H9 (cell line): ENCODE results near the gene ABCG5. TPM values are rescaled to one million over a fixed set of nuclear protein-coding genes. Genes with fewer than 3 reads are reported as not detected.

Experiments used
- DNase-seq: peaks from one replicate; pipeline ENCODE4 v3.0.0-alpha.2; 2017
- H2AFZ ChIP-seq: one replicate; pipeline ENCODE4 v1.6.1; 2013; ENCODE audit warnings: mild to moderate bottlenecking, low read length, control low read depth, moderate library complexity
- H2AK5ac ChIP-seq: 2 replicates; pipeline ENCODE4 v1.6.1; 2013; ENCODE audit warnings: low read length, control low read depth, mixed read lengths; ENCODE audit not compliant: insufficient read length
- H2BK120ac ChIP-seq: one replicate; pipeline ENCODE4 v1.6.1; 2013; ENCODE audit warnings: low read depth, mild to moderate bottlenecking, low read length, control low read depth, inconsistent platforms; ENCODE audit not compliant: poor library complexity, severe bottlenecking
- H2BK12ac ChIP-seq: 2 replicates; pipeline ENCODE4 v1.6.1; 2013; ENCODE audit warnings: low read length, control low read depth, mixed read lengths, low read depth; ENCODE audit not compliant: insufficient read length
- H2BK15ac ChIP-seq: 2 replicates; pipeline ENCODE4 v1.6.1; 2013; ENCODE audit warnings: low read depth, low read length, control low read depth
- H2BK20ac ChIP-seq: one replicate; pipeline ENCODE4 v1.6.1; 2013; ENCODE audit warnings: low read depth, mild to moderate bottlenecking, low read length, control low read depth, inconsistent platforms; ENCODE audit not compliant: poor library complexity, severe bottlenecking
- H2BK5ac ChIP-seq: 2 replicates; pipeline ENCODE4 v1.6.1; 2013; ENCODE audit warnings: low read length, control low read depth, mixed read lengths; ENCODE audit not compliant: insufficient read length
- H3K14ac ChIP-seq: 2 replicates; pipeline ENCODE4 v1.6.1; 2013; ENCODE audit warnings: low read length, control low read depth; ENCODE audit not compliant: insufficient read depth
- H3K18ac ChIP-seq: 2 replicates; pipeline ENCODE4 v1.6.1; 2013; ENCODE audit warnings: low read depth, mild to moderate bottlenecking, mixed read lengths, low read length, control low read depth; ENCODE audit not compliant: insufficient read length
- H3K23ac ChIP-seq: 2 replicates; pipeline ENCODE4 v1.6.1; 2013; ENCODE audit warnings: low read length, control low read depth, mixed read lengths, low read depth; ENCODE audit not compliant: insufficient read length
- H3K23me2 ChIP-seq: 2 replicates; pipeline ENCODE4 v1.6.1; 2013; ENCODE audit warnings: low read depth, mild to moderate bottlenecking, mixed read lengths, low read length, control low read depth; ENCODE audit not compliant: insufficient read length, poor library complexity, severe bottlenecking
- H3K27ac ChIP-seq: 2 replicates; pipeline ENCODE4 v1.5.1; 2013; ENCODE audit warnings: low read length, control low read depth, mixed read lengths, low read depth; ENCODE audit not compliant: insufficient read length
- H3K27me3 ChIP-seq: 2 replicates; pipeline ENCODE4 v1.6.1; 2013; ENCODE audit warnings: low read length, control low read depth, inconsistent platforms; ENCODE audit not compliant: insufficient read depth
- H3K4ac ChIP-seq: 2 replicates; pipeline ENCODE4 v1.6.1; 2013; ENCODE audit warnings: low read depth, mild to moderate bottlenecking, control low read depth, inconsistent platforms, low read length, moderate library complexity
- H3K4me1 ChIP-seq: 2 replicates; pipeline ENCODE4 v1.6.1; 2013; ENCODE audit warnings: low read length, control low read depth, inconsistent platforms; ENCODE audit not compliant: insufficient read depth
- H3K4me2 ChIP-seq: 2 replicates; pipeline ENCODE4 v1.6.1; 2013; ENCODE audit warnings: low read length, control low read depth, mixed read lengths; ENCODE audit not compliant: insufficient read length, insufficient read depth
- H3K56ac ChIP-seq: 2 replicates; pipeline ENCODE4 v1.6.1; 2013; ENCODE audit warnings: low read depth, mild to moderate bottlenecking, mixed read lengths, low read length, control low read depth; ENCODE audit not compliant: insufficient read length
- H3K79me1 ChIP-seq: 2 replicates; pipeline ENCODE4 v1.6.1; 2013; ENCODE audit warnings: low read depth, mild to moderate bottlenecking, moderate library complexity, low read length, control low read depth, inconsistent platforms; ENCODE audit not compliant: insufficient read depth, poor library complexity, severe bottlenecking
- H3K79me2 ChIP-seq: 2 replicates; pipeline ENCODE4 v1.6.1; 2013; ENCODE audit warnings: low read length, control low read depth, inconsistent platforms; ENCODE audit not compliant: insufficient read depth
- H3K9ac ChIP-seq: 2 replicates; pipeline ENCODE4 v1.6.1; 2013; ENCODE audit warnings: low read length, control low read depth, mixed read lengths; ENCODE audit not compliant: insufficient read length; ENCODE audit errors: extremely low read depth
- H3K9me3 ChIP-seq: one replicate; pipeline ENCODE4 v1.6.1; 2013; ENCODE audit warnings: low read depth, low read length, inconsistent platforms; ENCODE audit not compliant: control insufficient read depth
- H3T11ph ChIP-seq: one replicate; pipeline ENCODE4 v1.6.1; 2013; ENCODE audit warnings: mild to moderate bottlenecking, low read length, control low read depth, inconsistent platforms
- H4K20me1 ChIP-seq: one replicate; pipeline ENCODE4 v1.6.1; 2013; ENCODE audit not compliant: control insufficient read depth, insufficient read length, insufficient read depth
- H4K5ac ChIP-seq: 2 replicates; pipeline ENCODE4 v1.6.1; 2013; ENCODE audit warnings: low read depth, mild to moderate bottlenecking, mixed read lengths, low read length, control low read depth; ENCODE audit not compliant: insufficient read length
- H4K8ac ChIP-seq: replicated peaks from 2 replicates; pipeline ENCODE4 v1.6.1; 2013; ENCODE audit warnings: low read length, control low read depth, mixed read lengths, low read depth; ENCODE audit not compliant: insufficient read length
- H4K91ac ChIP-seq: 2 replicates; pipeline ENCODE4 v1.6.1; 2013; ENCODE audit warnings: low read depth, mild to moderate bottlenecking, moderate library complexity, mixed read lengths, low read length, control low read depth; ENCODE audit not compliant: insufficient read length
- H3K27ac Mint-ChIP-seq, 3 experiments: 2 replicates in 2 of 3; 3 replicates in 1 of 3; pipeline ENCODE4 v1.8.0; 2020 to 2021; ENCODE audit warnings: mixed read lengths in 3 of 3, mild to moderate bottlenecking in 1 of 3, moderate library complexity in 1 of 3
- H3K27me3 Mint-ChIP-seq: 2 replicates; pipeline ENCODE4 v1.8.0; 2021; ENCODE audit warnings: low read depth, mild to moderate bottlenecking, moderate library complexity, mixed read lengths
- H3K36me3 Mint-ChIP-seq, 3 experiments: 2 replicates in 2 of 3; 3 replicates in 1 of 3; pipeline ENCODE4 v1.8.0; 2020 to 2021; ENCODE audit warnings: low read depth in 3 of 3, mixed read lengths in 3 of 3; ENCODE audit not compliant: insufficient read depth in 1 of 3
- H3K4me1 Mint-ChIP-seq, 2 experiments: 2 replicates each; pipeline ENCODE4 v1.8.0; 2020; ENCODE audit warnings: mixed read lengths in 2 of 2
- H3K4me3 Mint-ChIP-seq, 2 experiments: 2 replicates in 1 of 2; 3 replicates in 1 of 2; pipeline ENCODE4 v1.8.0; 2020 to 2021; ENCODE audit warnings: mild to moderate bottlenecking in 2 of 2, mixed read lengths in 2 of 2, moderate library complexity in 1 of 2
- H3K9me3 Mint-ChIP-seq, 2 experiments: 2 replicates in 1 of 2; 3 replicates in 1 of 2; pipeline ENCODE4 v1.8.0; 2020; ENCODE audit warnings: mild to moderate bottlenecking in 2 of 2, mixed read lengths in 2 of 2, moderate library complexity in 1 of 2
- WGBS: extraction: QIAGEN DNeasy Blood & Tissue Kit; methylation state at CpG from one replicate; pipeline ENCODE4 v1.1.7; 2013; ENCODE audit warnings: missing lambda C conversion rate, low lambda C conversion rate, mixed read lengths; ENCODE audit not compliant: insufficient read length; ENCODE audit errors: extremely low coverage; 5-methylcytosine and 5-hydroxymethylcytosine counted together
- total RNA-seq: library from RNA; stranded (reverse); gene quantifications from 2 replicates; pipeline ENCODE4 v1.2.1, GENCODE V29; 2021
- TF ChIP-seq, protein P1 (sequence below): fragments of 200-600 bp; sonication (generic); conservative IDR thresholded peaks from 3 replicates; pipeline ENCODE4 v1.8.0; 2021; ENCODE audit warnings: antibody characterized with exemption, mild to moderate bottlenecking

ABCG5 gene
- total RNA-seq, 1 experiment from 2014 or later = not detected

DNA sequence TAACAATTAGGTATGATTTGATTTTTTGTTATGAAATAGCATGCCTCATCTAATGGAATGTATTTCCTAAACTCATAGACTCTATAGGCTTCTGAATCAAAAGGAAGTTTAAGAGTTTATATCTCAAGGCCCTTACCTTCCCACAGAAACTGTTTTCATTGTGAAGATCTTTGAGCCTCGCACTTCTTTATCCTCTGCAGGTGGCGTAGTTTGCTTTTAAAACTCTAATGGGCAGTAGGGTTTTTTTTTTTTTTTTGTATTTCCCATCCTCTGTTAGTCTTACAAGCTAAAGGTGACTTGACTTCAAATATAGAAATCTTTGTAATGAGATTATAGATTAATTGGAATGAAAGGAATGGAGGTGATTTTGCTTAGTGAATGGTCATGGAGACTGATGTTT lies 36.5 kb downstream of the ABCG5 start:
- Histone ChIP-seq H2BK15ac (no peak overlapping the region), H3K23ac (no peak overlapping the region), H3K79me2 (no peaks in the 10 kb centered on the region), H3K79me1 (no peaks in the 10 kb centered on the region), H2BK12ac (no peak overlapping the region), H2BK5ac (no peak overlapping the region), H3K14ac (no peak overlapping the region), H2BK20ac (no peak overlapping the region), H4K5ac (no peak overlapping the region), H2AK5ac (no peak overlapping the region), H3K4ac (no peak overlapping the region), H4K20me1 (no peaks in the 10 kb centered on the region), H3K27me3 (no peaks in the 10 kb centered on the region), H3K9me3 (no peaks in the 10 kb centered on the region), H3T11ph (no peak overlapping the region), H3K56ac (no peak overlapping the region), H3K27ac (no peak overlapping the region), H4K91ac (no peak overlapping the region), H3K4me1 (no peaks in the 10 kb centered on the region), H4K8ac (no peak overlapping the region), H3K23me2 (no peaks in the 10 kb centered on the region), H2AFZ (no peak overlapping the region), H3K18ac (no peak overlapping the region), H3K9ac (no peak overlapping the region), H2BK120ac (no peak overlapping the region), H3K4me2 (no peak overlapping the region)
- no peak overlapping the region for H3K4me3 Mint-ChIP-seq
- WGBS = no CpG with 5 or more reads among the region's 2 CpGs
- no peak for DNase-seq
- H3K4me1 Mint-ChIP-seq = no peaks in the 10 kb centered on the region
- no peaks in the 10 kb centered on the region for H3K9me3 Mint-ChIP-seq
- no peak overlapping the region; a peak in 1 of 7 replicates for H3K27ac Mint-ChIP-seq
- no peaks in the 10 kb centered on the region for H3K36me3 Mint-ChIP-seq
- no peaks in the 10 kb centered on the region for H3K27me3 Mint-ChIP-seq
- TF ChIP-seq, protein P1, sequence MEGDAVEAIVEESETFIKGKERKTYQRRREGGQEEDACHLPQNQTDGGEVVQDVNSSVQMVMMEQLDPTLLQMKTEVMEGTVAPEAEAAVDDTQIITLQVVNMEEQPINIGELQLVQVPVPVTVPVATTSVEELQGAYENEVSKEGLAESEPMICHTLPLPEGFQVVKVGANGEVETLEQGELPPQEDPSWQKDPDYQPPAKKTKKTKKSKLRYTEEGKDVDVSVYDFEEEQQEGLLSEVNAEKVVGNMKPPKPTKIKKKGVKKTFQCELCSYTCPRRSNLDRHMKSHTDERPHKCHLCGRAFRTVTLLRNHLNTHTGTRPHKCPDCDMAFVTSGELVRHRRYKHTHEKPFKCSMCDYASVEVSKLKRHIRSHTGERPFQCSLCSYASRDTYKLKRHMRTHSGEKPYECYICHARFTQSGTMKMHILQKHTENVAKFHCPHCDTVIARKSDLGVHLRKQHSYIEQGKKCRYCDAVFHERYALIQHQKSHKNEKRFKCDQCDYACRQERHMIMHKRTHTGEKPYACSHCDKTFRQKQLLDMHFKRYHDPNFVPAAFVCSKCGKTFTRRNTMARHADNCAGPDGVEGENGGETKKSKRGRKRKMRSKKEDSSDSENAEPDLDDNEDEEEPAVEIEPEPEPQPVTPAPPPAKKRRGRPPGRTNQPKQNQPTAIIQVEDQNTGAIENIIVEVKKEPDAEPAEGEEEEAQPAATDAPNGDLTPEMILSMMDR = no peak
